NCI-H748 (cell line): Measurements from ENCODE around the gene APCDD1.
A peak's percentile ranks its signal among the peaks of the same experiment; 100 is the strongest.

ENCODE experiments used
- DNase-seq: peaks from one replicate; lab custom pipeline; 2025; ENCODE audit not compliant: unreplicated experiment; lab: John Stamatoyannopoulos, UW

Gene APCDD1

DNA sequence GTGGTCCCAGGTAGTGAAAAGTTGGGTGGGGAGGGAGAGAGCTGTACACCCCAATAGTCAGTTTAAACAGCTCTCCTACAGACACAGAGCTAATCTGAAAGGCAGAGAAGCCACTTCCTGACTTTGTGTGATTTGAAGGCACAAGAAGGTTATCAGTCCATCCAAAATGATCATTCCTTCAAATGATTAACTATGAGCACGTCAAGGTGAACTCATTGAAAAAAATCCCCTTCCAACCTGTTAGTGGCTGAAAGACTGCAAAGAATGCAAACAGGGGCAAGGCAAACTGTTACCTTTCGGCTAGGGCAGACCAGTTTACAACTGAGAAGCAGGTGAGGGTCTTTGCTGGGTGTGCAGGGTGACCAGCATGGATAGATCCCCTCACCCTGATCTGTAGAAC lies 22.8 kb upstream of the APCDD1 start:
- DNase-seq = no peak

DNA sequence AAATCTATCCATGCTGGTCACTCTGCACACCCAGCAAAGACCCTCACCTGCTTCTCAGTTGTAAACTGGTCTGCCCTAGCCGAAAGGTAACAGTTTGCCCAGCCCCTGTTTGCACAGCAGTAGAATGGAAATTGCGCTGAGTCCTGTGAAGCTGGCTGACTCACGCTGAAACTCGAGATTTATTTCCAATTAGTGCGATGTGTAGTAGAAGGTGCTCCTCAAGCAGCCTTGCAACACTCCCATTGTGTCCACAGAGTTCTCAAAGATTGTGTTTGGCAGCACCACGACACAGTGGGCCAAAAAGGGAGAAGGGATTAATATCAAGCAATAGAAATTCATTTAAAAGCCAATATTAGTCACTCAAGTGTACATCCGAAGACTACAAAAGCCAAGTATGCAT lies 21.7 kb upstream of the APCDD1 start:
- DNase-seq = peak; percentile 58

DNA sequence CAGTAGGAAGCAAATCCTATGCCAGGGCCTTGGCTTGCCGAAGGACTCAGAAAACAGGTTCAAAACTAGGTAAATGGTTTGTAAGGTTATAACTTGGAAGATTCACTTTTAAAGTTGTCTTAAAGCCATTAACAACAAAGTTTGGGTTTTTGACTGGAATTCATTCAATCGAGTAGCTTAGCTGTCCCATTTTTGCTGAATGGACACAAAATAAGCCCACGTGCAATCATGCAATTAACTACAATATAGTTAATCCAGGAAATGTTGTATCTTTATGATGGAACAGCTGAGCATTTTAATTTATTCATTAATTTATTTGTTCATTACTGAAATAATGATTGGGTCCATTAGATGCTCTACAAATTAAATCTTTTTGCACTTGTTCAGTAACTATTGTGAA lies 18.3 kb upstream of the APCDD1 start:
- no peak for DNase-seq

DNA sequence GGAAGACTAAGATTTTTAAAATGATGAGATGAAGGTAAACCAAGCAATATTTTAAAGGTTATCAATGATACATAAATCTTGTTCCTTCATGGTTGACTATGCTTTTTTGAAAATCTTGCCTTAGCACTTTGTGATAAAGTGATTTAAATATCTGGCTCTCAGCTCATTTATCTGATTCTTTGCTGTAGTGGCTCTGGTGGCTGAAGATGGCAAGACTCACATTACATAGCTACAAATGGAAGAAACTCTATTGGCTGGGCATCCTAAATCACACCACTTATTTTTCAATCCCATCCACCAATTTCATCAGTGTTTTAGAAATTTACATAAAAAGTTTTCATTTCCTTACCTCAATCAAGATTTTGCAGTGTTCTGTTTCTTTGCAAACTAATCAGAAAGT lies 16.6 kb upstream of the APCDD1 start:
- peak; percentile 31 for DNase-seq

DNA sequence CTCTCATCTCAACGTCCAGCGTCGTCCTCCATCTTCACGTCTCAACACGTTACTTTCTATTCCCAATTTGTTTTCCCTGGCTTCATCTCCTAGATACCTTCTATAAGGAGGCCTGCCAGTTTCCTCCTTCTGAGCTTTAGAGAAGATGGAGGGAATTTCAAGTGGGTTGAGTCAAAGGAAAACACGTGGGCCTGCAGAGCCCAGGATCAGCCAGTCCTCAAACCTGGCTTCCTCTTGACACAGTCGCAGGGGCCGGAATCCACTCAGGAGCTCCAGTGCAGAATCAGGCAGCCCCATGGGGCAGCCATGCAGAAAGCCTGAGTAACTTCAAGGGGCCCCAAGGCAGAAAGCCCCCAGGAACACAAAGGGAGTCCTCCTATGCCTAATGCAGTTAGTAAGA lies 14.5 kb upstream of the APCDD1 start:
- DNase-seq = no peak

DNA sequence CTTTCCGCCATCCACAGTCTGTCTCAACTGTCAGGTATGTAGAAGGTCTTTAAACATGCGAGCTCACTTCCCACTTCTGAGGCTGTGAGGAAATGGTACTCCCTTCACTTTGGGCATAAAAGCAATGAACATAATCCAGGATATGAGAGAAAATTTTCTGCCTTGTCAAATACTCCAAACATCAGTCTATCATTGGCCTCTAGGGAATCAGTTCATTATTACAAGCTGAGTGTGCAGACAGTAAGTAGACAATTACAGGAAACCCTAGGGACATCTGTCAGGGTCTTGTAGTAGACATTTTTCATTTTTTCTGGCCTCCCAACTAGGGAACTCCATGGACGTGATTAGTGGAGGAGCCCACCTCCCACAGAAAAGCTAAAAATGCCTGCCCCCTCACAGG lies 13.6 kb upstream of the APCDD1 start:
- no peak for DNase-seq

DNA sequence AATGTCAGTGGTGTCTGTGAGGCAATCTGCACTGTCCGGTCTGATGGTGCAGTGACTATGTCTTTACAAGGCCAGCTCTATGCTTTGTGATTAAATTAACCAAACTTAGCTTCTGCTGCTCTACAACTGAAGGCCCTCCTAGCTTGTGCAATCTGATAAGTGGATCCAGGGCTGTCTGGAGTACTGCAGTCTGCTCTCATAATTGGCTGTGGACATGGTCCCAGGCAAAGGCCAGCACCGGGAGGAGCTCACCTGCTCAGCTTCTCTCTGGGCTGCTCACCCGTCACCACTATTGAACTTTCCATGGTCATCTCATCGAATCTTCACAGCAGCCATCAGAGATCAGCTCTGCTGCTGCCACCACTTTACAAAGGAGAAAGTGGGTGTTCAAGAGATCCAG lies 13.0 kb upstream of the APCDD1 start:
- no peak for DNase-seq

DNA sequence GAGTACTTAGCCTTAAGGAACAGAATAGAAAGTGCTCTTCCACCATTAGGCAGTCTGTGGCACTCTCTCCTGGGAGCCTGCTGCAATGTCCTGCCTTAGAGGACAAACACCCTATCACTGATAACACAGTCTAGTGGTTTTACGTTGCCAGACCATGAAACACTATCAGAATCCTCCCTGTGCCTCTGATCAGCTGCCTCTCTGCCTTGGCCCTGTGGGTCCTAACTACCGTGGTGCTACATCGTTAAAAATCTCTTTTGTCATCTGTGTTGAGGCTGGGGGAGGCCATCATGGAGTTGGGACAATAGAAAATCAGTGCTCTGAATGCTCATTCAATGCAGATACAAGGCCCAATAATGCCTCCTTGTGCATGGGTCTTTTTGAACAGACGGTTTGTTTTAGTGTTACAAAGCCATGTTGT lies 11.9 kb upstream of the APCDD1 start:
- DNase-seq = no peak

DNA sequence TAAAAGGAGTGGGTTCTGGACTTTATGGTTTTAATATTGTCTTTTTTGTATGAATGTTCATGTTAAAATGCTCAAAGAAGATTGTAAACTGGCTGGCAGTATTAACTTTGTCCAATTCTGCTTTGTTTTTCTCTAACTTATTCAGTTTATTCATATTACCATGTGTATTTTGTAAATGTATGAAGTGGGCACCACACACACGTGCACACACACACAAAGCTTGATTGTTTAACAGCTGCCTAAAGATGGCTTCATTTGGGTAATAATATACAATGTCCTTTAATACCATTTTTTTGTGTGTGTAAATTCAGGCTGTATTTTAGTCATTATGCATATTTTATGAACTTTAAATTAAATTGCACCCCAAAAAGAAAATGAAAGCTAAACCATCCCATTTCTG lies 11.4 kb upstream of the APCDD1 start:
- DNase-seq = no peak

DNA sequence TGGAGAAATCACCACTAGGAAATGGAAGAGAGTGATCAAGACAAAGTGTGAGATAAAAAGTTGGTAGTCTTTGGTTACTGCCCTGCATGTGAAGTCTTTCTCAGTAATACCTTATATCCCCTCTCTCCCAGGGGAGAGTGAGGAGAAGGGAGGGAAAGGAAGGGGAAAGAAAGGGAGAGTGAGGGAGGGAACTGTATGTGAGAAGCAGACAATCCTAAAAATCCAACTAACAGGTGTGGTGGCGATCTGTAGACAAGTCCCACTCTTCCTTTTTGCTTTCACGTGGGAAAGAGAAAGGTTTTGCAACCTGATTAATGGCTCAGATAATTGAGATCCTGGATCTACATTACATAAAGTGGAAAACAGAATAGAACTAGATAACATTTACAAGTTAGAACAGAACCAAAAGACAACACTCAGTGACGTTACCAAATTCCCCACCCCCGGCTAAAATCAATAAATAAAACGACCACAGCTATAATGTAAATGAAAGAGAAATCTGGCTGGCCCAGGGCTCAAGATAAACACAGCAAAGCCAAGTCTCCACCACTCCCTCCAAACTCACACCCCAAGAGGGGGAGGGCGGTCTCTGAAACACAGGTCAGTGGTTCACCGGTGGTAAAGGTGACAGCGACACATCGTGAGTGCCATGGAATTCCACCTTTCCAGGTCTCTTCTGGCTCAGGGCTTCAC lies 10.0 kb upstream of the APCDD1 start:
- peak; percentile 49 for DNase-seq

DNA sequence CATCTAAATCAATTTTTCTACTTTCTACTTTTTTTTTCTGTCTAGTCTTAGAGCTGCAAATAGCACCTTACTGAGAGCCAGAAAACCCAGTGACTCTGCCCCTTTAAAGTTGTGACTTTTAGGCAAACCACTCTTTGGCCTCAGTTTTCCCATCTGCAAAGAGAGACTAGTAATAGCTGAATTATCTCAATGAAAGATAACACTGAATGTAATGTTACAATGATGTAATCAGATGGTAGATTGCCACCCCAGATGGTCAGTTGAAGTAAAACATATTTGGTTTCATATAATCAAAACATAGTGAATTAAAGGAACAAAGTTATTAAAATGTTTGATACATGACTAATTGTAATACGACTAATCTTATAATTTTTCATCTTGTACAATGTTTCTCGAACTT lies 5.0 kb upstream of the APCDD1 start:
- DNase-seq = no peak

DNA sequence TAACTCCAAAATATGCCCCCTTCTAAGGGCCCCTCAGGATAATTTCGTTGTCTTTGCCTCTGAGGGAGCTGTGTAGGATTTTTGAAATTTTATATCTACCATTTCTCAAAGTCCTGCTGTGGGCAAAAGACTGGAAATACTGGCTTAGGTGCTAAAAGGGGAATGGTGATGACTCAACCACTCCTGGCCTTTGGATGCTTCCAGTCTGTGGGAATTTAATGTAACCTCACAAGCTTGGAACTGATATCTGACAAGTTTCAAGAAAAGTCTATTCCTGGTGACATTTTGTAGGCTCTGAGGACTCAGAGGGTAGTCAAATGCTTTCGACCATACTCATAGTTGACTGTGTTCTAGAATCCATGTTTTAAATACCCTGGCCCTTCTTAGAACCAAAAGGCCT lies 3.4 kb upstream of the APCDD1 start:
- DNase-seq = no peak

DNA sequence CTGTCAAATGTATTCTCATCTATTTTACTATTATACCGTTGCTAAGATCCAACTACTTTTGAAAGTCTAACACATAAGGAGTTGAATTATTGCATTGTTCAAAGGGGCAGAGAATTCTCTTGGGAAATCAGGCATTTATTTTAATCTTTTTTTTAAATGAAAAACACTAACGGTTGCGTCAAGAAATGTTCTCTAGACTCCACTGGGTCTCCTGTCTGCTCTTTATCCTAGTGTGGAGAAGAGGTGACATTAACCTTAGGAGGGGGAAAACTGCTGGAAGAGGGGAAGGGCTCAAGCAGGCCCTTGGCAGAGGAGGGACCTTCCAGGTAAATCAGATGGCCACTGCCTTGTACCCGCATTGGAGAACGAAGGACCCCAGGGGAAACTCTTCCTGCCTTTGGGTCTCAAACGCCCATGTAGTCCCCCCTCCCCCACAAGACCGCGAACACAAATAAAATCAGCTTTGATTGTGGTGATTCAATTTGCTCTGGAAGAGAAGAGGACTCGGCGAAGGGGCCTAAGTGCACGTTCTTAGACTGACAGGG lies 1.1 kb upstream of the APCDD1 start:
- DNase-seq = no peak

DNA sequence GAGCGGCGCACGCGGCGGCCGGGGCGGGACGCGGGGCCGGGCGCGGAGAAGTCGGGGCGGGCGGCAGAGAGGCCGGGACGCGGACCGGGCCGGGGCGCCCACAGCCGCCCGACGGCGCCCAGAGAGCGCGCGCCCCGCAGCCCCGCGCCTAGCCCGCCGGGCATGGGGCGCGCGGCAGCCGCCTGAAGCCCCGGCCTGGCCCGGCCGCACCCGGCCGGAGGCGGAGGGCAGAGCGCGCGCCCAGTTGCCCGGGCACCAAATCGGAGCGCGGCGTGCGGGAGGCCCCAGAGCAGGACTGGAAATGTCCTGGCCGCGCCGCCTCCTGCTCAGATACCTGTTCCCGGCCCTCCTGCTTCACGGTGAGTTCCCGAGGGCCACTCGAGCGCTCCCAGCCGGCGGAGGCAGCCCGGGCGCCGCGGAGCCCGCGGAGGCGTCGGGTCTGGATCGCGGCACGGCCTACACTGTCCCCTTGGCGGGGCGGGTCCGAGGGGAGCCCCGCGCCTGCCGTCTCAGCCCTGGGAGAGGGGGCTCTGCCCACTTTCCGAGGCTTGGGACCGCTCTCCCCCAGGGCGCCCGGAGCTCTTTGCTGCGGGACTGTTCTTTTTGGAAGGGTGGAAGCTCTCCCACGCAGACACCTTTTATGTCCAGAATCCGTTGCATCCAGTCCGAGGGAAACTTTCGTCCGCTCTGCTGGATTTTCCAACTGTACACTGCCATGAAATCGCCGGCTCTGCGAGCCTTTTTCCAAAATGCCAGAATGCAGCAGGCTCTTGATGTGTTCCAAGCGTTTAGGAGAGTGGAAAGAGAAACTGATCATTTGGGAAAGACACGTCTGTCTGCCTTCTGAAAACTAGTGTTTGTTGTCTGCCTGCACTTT lies 484 bp downstream of the APCDD1 start:
- DNase-seq = peak; percentile 59

DNA sequence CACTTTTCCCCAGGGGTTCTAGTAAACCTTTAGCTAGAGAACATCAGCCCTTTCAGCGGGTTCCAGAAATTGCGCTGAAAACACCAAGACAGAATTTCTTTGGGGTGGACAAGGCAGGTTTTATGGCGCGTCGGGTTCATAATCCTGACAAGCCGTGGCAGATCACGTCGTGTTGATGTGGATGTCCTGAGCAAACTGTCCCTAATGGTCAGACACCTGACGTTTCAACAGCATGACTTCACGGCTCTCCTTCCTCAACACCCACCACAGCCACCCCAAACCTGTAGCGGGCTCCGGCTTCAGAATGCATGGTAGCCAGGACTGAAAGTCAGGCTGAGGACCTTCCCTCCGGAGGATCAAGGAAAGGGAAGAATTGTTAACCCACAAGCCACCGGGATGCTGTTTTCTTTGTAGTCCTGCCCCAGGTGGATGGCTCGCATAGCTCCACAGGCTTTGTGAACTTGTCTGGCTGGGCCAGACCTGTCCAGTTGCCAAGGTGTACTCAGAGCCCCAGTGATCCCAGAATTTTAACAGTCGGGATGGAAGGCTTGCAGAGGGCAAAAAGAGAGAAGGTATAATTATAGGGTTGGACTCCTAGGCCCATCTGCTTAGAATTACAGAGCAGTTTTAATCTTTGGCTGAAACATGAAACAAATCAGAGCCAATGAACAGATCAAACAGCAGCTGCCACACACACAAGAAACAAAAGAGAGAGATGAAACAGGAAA lies 1.5 kb downstream of the APCDD1 start:
- peak; percentile 37 for DNase-seq

DNA sequence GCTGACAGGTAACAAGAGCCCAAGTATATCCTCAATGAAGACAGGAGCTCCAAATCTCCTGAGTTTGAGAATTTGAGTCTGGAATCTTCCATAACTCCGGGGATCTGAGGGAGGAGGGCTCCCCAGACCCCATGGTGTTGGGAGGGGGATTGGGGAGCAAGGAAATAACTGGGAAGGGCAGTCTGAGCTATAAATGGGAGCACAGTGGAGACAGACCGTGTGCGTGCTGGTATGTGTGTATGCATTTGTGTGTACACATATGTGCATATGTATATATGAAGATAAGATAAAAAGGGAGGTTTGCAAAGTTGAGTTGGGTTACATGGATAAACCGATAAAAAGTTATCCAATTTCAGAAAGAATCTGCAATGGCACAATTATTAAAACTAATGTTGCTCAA lies 2.3 kb downstream of the APCDD1 start:
- no peak for DNase-seq

DNA sequence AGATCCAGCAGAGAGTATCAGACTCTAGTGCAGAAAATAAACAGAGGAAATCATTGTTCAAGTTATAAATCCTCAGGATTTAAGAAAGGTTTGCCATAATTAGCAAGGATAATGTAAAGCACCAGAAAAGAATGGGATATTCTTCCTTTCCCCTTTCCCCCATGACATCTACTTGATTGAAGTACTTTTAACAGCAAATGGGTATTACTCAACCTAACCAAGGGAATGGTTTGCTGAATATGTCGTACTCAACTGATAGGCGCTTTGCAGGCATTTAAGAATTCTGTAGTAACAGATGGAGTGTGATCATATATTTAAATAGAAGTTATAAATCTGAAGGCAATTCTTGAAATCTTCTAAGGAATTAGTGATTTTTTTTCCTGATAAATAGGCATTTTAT lies 2.7 kb downstream of the APCDD1 start:
- DNase-seq = no peak

DNA sequence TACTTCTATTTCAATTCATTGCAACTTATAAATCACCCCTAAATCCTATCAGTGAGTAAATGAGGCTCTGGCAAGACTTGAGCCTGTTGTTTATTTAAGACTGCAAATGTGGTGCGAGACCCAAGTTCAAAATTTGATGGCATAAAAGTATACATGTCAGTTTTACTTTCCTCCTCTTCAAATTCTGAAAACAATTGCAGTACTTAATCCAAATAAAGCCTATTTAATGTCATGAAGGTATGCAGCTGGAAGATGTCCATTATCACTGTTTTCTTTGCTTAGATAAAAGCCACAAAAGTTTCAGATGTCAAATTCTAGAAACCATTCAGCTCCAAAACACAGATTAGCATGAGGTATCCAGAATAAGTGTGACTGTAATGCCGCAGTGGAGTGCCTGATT lies 3.3 kb downstream of the APCDD1 start:
- no peak for DNase-seq

DNA sequence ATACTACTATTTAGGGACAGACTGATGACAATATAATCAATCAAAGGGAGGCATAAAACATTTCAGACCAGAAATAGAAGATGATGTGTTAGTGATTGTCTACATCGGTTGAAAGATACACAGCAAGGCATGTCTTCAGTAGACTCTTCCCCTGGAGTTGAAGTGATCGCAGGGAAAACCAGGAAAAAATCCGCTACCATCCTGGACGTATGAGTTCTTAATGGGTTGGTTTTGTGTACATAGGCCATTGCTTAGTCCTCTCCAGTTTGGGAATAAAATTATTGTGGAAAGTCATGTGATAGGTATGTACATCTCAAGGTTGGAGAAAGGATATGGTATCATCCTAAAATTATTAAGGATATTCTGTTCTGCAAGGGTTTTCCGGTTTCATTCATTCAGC lies 4.3 kb downstream of the APCDD1 start:
- DNase-seq = no peak

DNA sequence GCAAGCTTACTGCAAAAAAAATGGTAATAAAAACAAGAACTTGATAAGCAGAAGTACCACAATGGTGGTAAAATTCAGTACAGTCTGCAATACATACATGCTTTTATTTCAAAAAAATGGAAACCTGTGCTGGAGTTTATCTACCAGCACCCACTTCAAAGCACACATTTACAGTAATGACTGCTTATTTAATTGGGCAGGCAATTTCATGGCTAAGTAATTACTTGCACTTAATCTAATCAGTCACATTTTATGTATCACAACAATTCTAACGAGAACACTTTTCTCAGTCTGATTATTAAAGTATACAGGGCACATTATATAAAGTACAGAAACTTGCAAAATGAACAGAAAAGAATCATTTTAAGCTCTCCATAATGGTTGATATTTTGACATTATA lies 5.2 kb downstream of the APCDD1 start:
- peak; percentile 45 for DNase-seq

DNA sequence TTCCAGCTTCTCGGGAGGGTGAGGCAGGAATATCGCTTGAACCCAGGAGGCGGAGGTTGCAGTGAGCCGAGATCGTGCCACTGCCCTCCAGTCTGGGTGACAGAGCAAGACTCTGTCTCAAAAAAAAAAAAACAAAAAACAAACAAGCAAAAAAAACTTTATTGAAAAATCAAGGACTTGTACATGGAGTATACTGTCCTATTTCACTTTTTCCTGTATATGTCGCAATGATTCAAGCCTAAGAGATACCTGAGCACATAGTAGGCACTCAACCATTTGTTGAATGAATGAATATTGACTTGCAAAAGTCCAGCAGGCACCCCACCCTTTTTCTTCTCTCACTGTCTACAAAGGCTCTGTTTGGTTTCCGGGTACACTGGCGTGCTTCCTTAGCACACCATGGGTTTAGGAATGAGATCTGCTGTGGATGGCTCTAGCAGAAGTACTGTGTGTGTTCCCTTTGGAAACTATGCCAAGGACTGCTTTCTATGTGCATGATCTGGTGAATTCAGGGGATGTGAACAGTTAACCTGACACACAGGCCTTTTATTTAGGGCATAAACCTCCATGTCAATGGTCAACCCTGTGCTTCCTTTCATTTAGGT lies 6.1 kb downstream of the APCDD1 start:
- no peak for DNase-seq
